HG02588 (cell line): ENCODE data around the gene USP3.
"Not testable (repeated sequence)": the region's sequence is repeated elsewhere in the genome, so short reads cannot be mapped to it uniquely, and the experiment has no call there.

ENCODE experiments used
- ATAC-seq: cut with Tn5 transposase; IDR thresholded peaks from one replicate; pipeline ENCODE4 v1.9.1; 2021; ENCODE audit warnings: mild to moderate bottlenecking, moderate library complexity; ENCODE audit not compliant: unreplicated experiment

Gene USP3

GRCh38 chr15:63605036-63605435 lies 100.6 kb downstream of the USP3 start:
- no peak for ATAC-seq

- no peak for ATAC-seq
These were observed 101.4 kb downstream of the USP3 start for GRCh38 chr15:63605816-63606215.

GRCh38 chr15:63606308-63606707 lies 101.9 kb downstream of the USP3 start:
- no peak for ATAC-seq

- ATAC-seq = no peak
These were observed 104.6 kb downstream of the USP3 start for GRCh38 chr15:63608989-63609388.

GRCh38 chr15:63609448-63609847 lies 105.1 kb downstream of the USP3 start:
- no peak for ATAC-seq

GRCh38 chr15:63610209-63610841 lies 105.9 kb downstream of the USP3 start:
- ATAC-seq = no peak

- no peak for ATAC-seq
These were observed 106.8 kb downstream of the USP3 start for GRCh38 chr15:63611177-63611576.

GRCh38 chr15:63612300-63612699 lies 107.9 kb downstream of the USP3 start:
- no peak for ATAC-seq

- no peak for ATAC-seq
These were observed 111.5 kb downstream of the USP3 start for GRCh38 chr15:63615935-63616334.

- not testable (repeated sequence) for ATAC-seq
These were observed 112.8 kb downstream of the USP3 start for GRCh38 chr15:63617147-63617546.

GRCh38 chr15:63617627-63618026 lies 113.2 kb downstream of the USP3 start:
- ATAC-seq = not testable (repeated sequence)

- not testable (repeated sequence) for ATAC-seq
These were observed 116.4 kb downstream of the USP3 start for GRCh38 chr15:63620760-63621159.

GRCh38 chr15:63623232-63623969 lies 119.0 kb downstream of the USP3 start:
- no peak for ATAC-seq

- peak; percentile 57 for ATAC-seq
These were observed 122.6 kb downstream of the USP3 start for GRCh38 chr15:63626955-63627354.

- no peak for ATAC-seq
These were observed 123.9 kb downstream of the USP3 start for GRCh38 chr15:63628123-63628822.

GRCh38 chr15:63630036-63630751 lies 125.8 kb downstream of the USP3 start:
- ATAC-seq = no peak

- no peak for ATAC-seq
These were observed 128.9 kb downstream of the USP3 start for GRCh38 chr15:63633312-63633711.

GRCh38 chr15:63634154-63634553 lies 129.8 kb downstream of the USP3 start:
- ATAC-seq = no peak

- ATAC-seq = no peak
These were observed 132.2 kb downstream of the USP3 start for GRCh38 chr15:63636518-63637061.

GRCh38 chr15:63638839-63639238 lies 134.4 kb downstream of the USP3 start:
- no peak for ATAC-seq

- no peak for ATAC-seq
These were observed 135.8 kb downstream of the USP3 start for GRCh38 chr15:63640146-63640545.
